Stimulated activated CD4-positive, alpha-beta T cell treated with anti-CD3 and anti-CD28 coated beads, TNF-alpha, amount 100 ng/mL, for 24 hours (primary cell): Measurements from ENCODE around the gene CABP4.
A peak's percentile ranks its signal among the peaks of the same experiment; 100 is the strongest.

Source experiments
- DNase-seq, 3 experiments: peaks; one replicate each; pipeline ENCODE4 v3.0.0-alpha.2; 2020; ENCODE audit warnings: low read depth in 3 of 3

Gene CABP4

DNA sequence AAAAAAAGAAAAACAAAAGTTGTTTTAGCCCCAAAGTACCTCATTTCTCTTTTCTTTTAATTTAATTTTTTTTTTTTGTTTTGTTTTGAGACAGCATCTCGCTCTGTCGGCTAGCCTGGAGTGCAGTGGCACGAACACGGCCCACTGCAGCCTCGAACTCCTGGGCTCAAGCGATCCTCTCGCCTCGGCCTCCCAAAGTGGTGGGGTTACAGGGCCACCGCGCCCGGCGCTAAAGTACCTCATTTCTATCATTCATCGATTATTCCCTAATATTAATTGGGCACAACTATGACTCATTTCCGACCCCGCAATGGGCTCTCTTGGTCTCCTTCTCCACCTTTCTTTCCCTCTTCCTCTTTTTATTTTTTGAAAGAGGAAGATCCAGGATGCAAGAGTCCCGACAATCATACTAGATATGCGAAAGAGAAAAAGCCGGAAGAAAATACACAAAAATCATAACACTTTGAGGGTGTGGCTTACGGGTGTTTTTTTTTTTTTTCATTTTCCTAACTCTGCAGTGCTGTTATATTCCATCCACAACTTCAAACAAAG lies 27.2 kb downstream of the CABP4 start:
- no peak for DNase-seq

DNA sequence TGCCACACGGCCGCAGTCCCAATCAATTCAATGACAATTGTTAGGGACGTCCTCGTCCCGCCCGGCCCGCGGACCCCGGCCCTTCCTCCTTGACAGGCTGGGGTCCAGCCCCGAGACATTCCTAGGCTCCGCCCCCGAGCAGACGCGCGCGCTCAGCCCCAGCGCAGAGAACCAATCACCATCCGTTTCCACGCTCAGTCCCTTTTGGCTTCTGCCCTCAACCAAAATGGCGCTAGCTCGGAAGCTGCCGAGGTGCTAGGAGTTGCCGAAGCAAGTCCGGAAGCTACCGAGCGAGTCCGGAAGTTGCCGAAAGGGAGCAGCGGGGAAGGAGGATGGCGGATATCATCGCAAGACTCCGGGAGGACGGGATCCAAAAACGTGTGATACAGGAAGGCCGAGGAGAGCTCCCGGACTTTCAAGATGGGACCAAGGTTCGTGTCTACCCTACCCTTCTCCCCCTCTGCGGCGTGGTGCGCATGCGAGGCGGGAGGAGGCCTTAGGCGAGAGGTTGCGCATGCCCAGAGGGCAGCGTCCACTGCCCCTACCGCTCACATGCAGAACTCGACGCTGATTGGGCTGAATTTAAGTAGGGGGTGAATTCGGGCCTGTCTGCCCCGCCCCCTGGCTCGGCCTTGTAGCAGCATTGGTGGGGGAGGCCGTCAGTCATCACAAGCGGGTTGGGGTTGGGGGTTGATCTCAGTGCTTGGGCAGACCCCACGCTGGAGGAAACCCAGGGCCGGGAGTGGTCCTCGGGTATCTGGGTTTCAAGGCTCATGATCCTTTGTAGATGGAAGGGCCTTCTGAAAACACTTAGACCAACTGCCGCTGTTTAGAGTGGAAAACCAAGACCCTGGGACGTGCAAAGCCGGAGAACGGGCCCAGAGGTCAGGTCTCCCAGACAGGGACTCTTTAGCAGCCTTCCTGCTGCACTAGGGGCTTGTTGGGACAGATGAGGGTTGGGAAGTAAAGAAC lies 28.0 kb downstream of the CABP4 start, which contains the start of gene AIP:
TSS of gene AIP (plus strand) at position 200 of the 972 bp plus-strand sequence. CDS start at position 333, 133 bp downstream.
- DNase-seq = peak; percentile 93 to 98 (median 97)

DNA sequence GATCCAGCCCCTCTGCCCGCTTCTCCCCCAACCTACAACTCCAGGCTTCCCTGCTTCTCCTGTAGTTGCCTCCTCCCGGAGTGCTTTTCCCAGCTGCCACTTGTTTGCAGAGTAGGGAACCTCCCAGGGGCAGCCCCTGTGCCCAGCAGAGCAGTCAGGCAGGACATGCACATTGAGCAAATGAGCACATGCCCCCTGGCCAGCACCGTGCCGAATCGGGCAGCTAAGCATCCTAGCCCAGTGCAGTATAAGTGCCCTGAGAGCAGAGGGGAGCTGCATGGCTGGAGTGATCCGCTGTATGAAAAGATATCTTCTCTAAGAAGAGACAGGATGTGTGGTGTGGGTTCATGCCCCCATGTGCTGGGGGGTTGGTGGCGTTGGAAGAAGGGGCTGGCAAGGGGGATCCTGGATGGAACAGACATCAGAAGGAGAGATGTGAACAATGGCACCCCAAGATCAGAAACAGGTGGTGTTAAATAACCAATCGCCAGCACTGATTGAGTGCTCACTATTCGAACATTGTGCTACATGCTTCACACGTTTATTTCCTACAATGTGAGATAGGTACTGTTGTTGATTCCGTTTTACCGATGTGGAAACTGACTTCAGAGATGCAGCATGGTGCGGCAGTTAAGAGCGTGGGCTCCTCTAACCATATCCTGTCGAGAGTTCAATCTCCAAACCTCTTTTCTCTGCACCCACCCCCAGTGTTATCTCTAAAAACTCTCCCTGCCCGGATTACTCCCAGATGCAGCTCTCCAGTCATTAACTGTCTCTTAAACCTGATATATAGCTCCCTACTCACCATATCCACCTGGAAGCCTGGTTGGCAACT lies 28.9 kb downstream of the CABP4 start:
- DNase-seq = peak in 1 of 3 experiments; percentile 32

DNA sequence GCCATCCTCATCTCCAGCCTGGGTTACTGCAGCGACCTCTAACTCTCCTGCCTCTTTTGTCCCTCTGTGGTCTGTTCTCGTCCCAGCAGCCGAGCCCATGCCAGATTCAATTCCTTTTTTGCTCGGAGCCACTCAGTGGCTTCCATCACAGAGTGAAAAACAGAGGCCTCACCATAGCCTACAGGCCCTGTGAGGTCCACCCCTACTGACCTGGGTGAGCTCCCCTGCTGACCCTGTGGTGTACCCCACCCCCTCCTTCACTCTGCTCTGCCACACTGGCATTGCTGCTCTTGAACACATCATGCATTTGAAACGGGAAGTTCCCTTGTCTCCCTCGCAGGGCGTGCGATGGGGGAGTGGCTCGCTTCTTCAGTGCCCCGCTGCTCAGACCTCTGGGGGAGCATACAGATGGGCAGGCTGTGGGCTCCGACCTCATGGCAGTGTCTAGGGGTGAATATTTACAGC lies 29.7 kb downstream of the CABP4 start:
- DNase-seq = peak in 2 of 3 experiments; percentile 44 to 77

DNA sequence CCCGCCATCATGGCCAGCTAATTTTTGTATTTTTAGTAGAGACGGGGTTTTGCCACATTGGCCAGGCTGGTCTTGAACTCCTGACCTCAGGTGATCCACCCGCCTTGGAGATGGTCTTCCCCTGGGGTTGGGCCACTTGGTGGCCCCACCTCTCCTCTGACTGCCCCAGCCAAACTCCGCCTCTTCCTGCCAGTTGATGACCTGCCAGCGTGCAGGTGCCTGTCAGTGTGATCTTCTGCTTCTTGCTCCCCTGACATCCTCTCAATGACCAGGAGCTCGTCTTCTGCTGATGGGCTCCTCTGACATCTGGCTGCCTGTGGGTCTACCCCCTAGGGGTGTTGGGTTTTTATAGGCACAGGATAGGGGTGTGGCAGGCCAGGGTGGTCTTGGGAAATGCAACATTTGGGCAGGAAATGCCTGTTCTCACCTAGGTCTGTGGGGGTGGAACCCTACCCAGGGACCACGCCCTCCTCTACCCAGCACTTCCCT lies 30.8 kb downstream of the CABP4 start:
- DNase-seq = peak in 1 of 3 experiments; percentile 61

GRCh38 chr11:67486481-67487195 lies 31.5 kb downstream of the CABP4 start:
- DNase-seq = peak in 1 of 3 experiments; percentile 46

GRCh38 chr11:67489203-67489884 lies 34.2 kb downstream of the CABP4 start:
- no peak for DNase-seq

GRCh38 chr11:67489885-67490726 lies 35.0 kb downstream of the CABP4 start:
- DNase-seq = no peak

DNA sequence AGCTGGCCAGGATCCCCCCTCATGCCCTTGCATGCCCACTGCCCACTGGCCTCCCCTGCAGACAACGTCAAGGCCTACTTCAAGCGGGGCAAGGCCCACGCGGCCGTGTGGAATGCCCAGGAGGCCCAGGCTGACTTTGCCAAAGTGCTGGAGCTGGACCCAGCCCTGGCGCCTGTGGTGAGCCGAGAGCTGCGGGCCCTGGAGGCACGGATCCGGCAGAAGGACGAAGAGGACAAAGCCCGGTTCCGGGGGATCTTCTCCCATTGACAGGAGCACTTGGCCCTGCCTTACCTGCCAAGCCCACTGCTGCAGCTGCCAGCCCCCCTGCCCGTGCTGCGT lies 35.5 kb downstream of the CABP4 start:
- no peak for DNase-seq

- DNase-seq = no peak
These were observed 36.3 kb downstream of the CABP4 start for GRCh38 chr11:67491276-67492068.

DNA sequence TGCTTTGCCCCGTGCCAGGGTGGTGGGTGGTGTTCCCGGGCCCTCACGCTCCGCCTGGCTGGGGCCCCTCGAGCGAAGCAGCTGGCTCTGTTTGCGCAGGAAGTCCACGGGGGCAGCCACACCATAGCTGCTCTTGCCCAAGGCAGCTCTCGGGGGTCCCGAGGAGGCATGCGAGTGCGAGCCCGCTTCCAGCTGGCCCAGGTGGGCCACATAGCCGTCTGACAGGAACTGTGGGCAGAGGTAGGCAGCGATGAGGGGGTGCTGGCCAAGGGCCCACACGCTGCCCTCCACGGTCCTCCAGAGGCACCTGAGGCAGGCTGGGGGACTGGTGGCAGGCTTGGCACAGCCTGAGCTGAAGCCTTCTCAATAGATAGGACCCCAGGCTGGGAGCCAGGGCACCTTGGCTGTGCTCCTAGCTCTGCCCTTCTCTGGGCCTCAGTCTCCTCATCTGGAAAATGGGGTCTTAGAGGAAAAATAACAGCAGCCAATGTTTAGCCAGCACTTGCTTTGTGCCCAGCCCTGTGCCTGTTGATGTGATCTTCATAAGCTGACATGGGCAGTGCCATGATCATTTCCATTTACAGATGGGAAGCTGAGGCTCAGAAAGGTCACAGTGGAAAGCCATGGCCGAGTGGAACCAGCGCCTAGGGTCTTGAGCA lies 37.0 kb downstream of the CABP4 start:
- DNase-seq = no peak

DNA sequence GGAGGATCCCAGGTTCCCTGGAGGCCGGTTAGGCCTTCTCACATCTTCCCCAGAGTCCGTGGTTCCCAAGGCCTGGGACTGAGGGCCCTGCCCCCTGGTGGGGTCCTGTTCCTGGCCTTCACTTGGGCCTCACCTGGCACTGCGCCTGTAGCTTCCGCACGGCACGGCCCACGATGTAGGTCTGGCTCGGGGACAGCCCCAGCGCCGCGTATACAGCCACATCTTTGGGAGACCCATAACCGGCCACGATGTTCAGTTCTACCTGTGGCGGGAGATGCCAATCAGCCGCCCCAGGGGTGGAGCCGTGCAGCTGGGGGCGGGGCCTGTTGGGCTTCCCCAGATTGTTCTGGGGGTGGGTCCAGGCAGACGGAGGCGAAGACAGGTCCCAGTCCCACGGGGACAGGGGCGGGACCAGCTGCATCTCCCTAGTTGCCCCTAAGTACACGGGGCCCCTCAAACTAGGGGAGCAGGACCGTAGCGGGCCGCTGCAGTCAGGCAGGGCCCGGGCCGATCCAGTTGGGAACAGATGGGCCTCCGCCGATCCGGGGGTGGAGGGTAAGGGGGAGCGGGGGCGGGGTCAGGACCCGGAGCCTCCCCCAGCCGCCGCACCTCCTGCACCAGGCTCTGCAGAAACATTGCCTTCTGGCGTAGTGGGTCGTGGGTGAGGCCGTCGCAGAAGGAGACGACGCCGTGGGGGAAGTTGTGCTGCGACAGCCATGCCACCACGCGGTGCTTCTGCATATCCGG lies 37.8 kb downstream of the CABP4 start:
- peak in 1 of 3 experiments; percentile 50 for DNase-seq

DNA sequence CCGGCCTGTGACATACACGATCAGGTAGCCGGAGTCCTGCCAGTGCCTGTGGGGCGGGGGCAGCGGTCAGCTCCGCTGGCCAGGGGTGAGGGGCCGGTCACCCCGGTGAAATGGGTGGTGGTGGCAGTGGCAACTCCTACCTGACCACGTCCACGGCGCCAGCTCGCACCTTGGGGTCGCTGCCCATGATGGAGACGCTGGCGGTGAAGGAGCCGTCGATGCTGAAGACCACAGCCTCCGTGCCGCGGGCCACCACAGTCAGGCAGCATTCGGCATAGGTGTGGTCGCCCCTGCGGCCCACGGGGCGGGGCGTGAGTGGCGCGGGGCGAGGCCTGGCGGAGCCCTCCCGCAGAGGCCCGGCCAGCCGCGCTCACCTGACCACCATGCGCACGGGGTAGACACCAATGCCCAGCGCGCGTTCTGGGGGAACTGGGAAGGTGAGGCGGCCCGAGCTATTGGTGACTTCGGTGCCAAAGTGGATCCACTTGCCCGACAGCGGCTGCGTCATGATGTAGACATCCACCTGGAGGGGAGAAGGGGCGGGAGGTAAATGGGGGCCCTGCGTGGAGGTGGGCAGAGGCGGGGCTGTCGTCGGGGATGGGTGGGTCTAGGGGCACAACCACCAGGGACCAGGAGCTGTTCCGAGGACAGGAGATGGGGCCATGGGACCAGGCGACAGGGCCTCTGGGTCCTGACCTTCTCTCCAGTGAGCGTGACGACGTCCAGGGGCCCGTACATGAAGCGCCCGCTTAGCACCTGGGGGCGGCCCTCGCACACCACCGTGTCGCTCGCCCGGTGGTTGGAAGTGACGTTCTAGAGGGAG lies 38.6 kb downstream of the CABP4 start:
- DNase-seq = no peak

DNA sequence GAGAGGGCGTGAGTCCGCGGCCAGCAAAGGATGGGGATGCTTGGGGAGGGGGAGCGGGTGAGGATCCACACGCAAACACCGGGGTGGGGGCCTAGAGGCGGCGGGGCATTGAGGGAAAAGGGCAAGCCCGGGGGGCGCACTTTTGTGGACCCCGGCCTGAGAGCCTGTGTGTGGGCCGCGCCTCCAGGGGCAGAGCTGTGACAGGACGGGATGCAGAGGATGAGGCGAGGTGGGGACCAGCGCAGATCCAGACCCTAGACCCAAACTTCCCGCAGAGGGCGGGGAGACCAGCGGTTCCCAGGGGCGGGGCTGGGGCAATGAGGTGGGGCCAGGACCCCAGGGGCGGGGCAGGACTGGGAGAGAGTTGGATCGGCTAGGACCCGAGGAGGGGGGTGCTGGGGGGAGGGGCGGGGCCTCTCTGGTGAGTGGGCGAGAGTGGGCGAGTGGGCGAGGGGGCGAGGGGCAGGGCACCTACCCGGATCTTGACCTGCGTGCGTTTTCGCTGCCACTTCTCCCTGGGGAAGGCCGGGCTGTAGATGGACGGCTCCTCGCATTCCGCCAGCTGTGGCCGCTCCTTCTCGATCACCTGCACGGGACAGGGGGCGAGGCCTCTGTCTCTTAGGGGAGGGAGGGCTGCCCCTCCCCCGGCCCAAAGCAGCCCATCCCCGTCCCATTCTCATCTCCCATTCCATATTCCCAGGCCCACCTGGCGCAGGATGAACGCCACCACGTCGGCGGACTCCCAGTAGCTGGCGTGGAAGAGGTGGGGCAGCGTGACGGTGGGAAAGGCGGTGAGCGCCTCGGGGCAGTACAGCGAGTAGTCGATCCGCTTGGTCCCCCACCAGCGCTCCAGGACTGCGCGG lies 39.4 kb downstream of the CABP4 start:
- no peak for DNase-seq

GRCh38 chr11:67495234-67496005 lies 40.3 kb downstream of the CABP4 start:
- no peak for DNase-seq
